GM19328 (cell line): Measurements from ENCODE around the gene PCDHGA12.
A peak's percentile ranks its signal among the peaks of the same experiment; 100 is the strongest.
"Not testable (repeated sequence)": the region's sequence is repeated elsewhere in the genome, so short reads cannot be mapped to it uniquely, and the experiment has no call there.

Experiments
- ATAC-seq: cut with Tn5 transposase; IDR thresholded peaks from one replicate; pipeline ENCODE4 v1.9.1; 2021; ENCODE audit warnings: mild to moderate bottlenecking, moderate library complexity; ENCODE audit not compliant: unreplicated experiment

The PCDHGA12 gene

GRCh38 chr5:141430332-141431113 lies at the start of gene PCDHGA12:
Gene PCDHGA12 (plus strand): TSS chr5:141430507. CDS start chr5:141430760, 253 bp downstream.
- ATAC-seq = peak; percentile 89

- no peak for ATAC-seq
These were observed 47.6 kb upstream of the PCDHGA12 start, which contains the start of gene PCDHGA7 for GRCh38 chr5:141382469-141383294. Gene PCDHGA7 (plus strand): TSS chr5:141382742. CDS start chr5:141382900, 158 bp downstream.

GRCh38 chr5:141383345-141383744 lies 47.0 kb upstream of the PCDHGA12 start:
- no peak for ATAC-seq

- no peak for ATAC-seq
These were observed 45.6 kb upstream of the PCDHGA12 start for GRCh38 chr5:141384471-141385267.

- not testable (repeated sequence) for ATAC-seq
These were observed 42.6 kb upstream of the PCDHGA12 start, which contains the start of gene PCDHGB4 for GRCh38 chr5:141387557-141388311. Gene PCDHGB4 (plus strand): TSS chr5:141387698. CDS start chr5:141387885, 187 bp downstream.

- ATAC-seq = no peak
These were observed 41.6 kb upstream of the PCDHGA12 start for GRCh38 chr5:141388661-141389060.

GRCh38 chr5:141389153-141390042 lies 40.9 kb upstream of the PCDHGA12 start:
- ATAC-seq = no peak

GRCh38 chr5:141392429-141393198 lies 37.7 kb upstream of the PCDHGA12 start, which contains the start of gene PCDHGA8:
Gene PCDHGA8 (plus strand): TSS chr5:141392633. CDS start chr5:141392814, 181 bp downstream.
- no peak for ATAC-seq

GRCh38 chr5:141393267-141393666 lies 37.0 kb upstream of the PCDHGA12 start:
- ATAC-seq = no peak

GRCh38 chr5:141394401-141395187 lies 35.7 kb upstream of the PCDHGA12 start:
- not testable (repeated sequence) for ATAC-seq

- ATAC-seq = peak; percentile 93
These were observed 32.4 kb upstream of the PCDHGA12 start, which contains the start of gene PCDHGB5 for GRCh38 chr5:141397756-141398551. Gene PCDHGB5 (plus strand): TSS chr5:141397947. CDS start chr5:141398128, 181 bp downstream.

GRCh38 chr5:141398608-141399007 lies 31.7 kb upstream of the PCDHGA12 start:
- ATAC-seq = no peak

- no peak for ATAC-seq
These were observed 30.6 kb upstream of the PCDHGA12 start for GRCh38 chr5:141399555-141400258.

GRCh38 chr5:141402553-141403243 lies 27.6 kb upstream of the PCDHGA12 start, which contains the start of gene PCDHGA9:
Gene PCDHGA9 (plus strand): TSS chr5:141402778. CDS start chr5:141402953, 175 bp downstream.
- ATAC-seq = no peak

GRCh38 chr5:141403387-141403786 lies 26.9 kb upstream of the PCDHGA12 start:
- no peak for ATAC-seq
